GM12878 (cell line): Measurements from ENCODE around the gene ZNF181.

Experiments used
- CEBPZ ChIP-seq: fragments of 150-350 bp; IDR thresholded peaks from 2 replicates; pipeline ENCODE4 v1.6.1; 2016; ENCODE audit warnings: low read depth, low read length
- CREB1 ChIP-seq: IDR thresholded peaks from 2 replicates; pipeline ENCODE4 v1.6.1; 2012; ENCODE audit warnings: low read depth, mild to moderate bottlenecking, inconsistent platforms
- CREM ChIP-seq: IDR thresholded peaks from 2 replicates; pipeline ENCODE4 v1.6.1; 2014; ENCODE audit warnings: antibody characterized with exemption, low read depth
- CTCF ChIP-seq, 3 experiments: IDR thresholded peaks in 2 of 3; conservative IDR thresholded peaks in 1 of 3; 2 replicates each; pipeline ENCODE4 v1.5.1; 2011; ENCODE audit warnings: low read depth in 3 of 3, low read length in 3 of 3, mild to moderate bottlenecking in 3 of 3, control low read depth in 2 of 3, moderate library complexity in 2 of 3, inconsistent platforms in 1 of 3, mixed read lengths in 1 of 3; ENCODE audit not compliant: control insufficient read depth in 2 of 3, insufficient read depth in 1 of 3; ENCODE audit errors: extremely low read depth in 1 of 3
- JUND ChIP-seq: IDR thresholded peaks from 2 replicates; pipeline ENCODE4 v1.6.1; 2012; ENCODE audit warnings: low read depth, mild to moderate bottlenecking, low read length, improper control_type of control experiment, moderate library complexity
- MXI1 ChIP-seq: fragments of 150-350 bp; IDR thresholded peaks from 2 replicates; pipeline ENCODE4 v1.6.1; 2011; ENCODE audit warnings: low read depth, mild to moderate bottlenecking, inconsistent platforms, low read length, improper control_type of control experiment
- POLR2A ChIP-seq: IDR thresholded peaks from 2 replicates; pipeline ENCODE4 v1.6.1; 2011; ENCODE audit warnings: low read depth, mild to moderate bottlenecking, low read length
- SP1 ChIP-seq: IDR thresholded peaks from one replicate; pipeline ENCODE4 v1.6.1; 2011; ENCODE audit warnings: low read depth, low read length
- TARDBP ChIP-seq: IDR thresholded peaks from 2 replicates; pipeline ENCODE4 v1.6.1; 2016; ENCODE audit warnings: borderline replicate concordance
- USF2 ChIP-seq: IDR thresholded peaks from 2 replicates; pipeline ENCODE4 v1.6.1; 2011; ENCODE audit warnings: low read depth, low read length, improper control_type of control experiment, borderline replicate concordance

- no peak for TF ChIP-seq CREB1
- no peak for TF ChIP-seq JUND
- no peak for TF ChIP-seq TARDBP
- TF ChIP-seq CEBPZ = no peak
- no peak for TF ChIP-seq CTCF (IDR thresholded peaks at IDR 0.05 in 2 of 3, conservative IDR thresholded peaks at IDR 0.05 in 1 of 3; ENCODE audit: control insufficient read depth in 2 of 3, extremely low read depth in 1 of 3, insufficient read depth in 1 of 3, low read depth in 3 of 3, low read length in 3 of 3)
- TF ChIP-seq SP1 = no peak
- no peak for TF ChIP-seq USF2
- TF ChIP-seq CREM = no peak
- TF ChIP-seq POLR2A = no peak
- no peak for TF ChIP-seq MXI1
Observed at GRCh38 chr19:34794066-34794960, 60.3 kb downstream of the ZNF181 start.
